ENCODE results near the gene EXOC2.

EXOC2 gene

GRCh38 chr6:686497-686896, 6.4 kb downstream of the EXOC2 start:
- H3K27ac ChIP-seq = no peak overlapping the region

GRCh38 chr6:684831-685636, 7.9 kb downstream of the EXOC2 start:
- H3K27ac ChIP-seq = no peak overlapping the region
- TF ChIP-seq CTCF (conservative IDR thresholded peaks at IDR 0.05) = no peak

More at GRCh38 chr6:686497-686896, 6.4 kb downstream of the EXOC2 start:
- peak; percentile 39 for TF ChIP-seq CTCF (conservative IDR thresholded peaks at IDR 0.05)

- TF ChIP-seq CTCF (conservative IDR thresholded peaks at IDR 0.05) = no peak
- H3K27ac ChIP-seq = no peak overlapping the region
Observed at GRCh38 chr6:683742-684440, 9.0 kb downstream of the EXOC2 start.

GRCh38 chr6:680666-681340, 12.1 kb downstream of the EXOC2 start:
- TF ChIP-seq CTCF (conservative IDR thresholded peaks at IDR 0.05) = no peak
- no peak overlapping the region for H3K27ac ChIP-seq

- H3K27ac ChIP-seq = no peak overlapping the region
- TF ChIP-seq CTCF (conservative IDR thresholded peaks at IDR 0.05) = no peak
Observed at GRCh38 chr6:680251-680650, 12.7 kb downstream of the EXOC2 start.

GRCh38 chr6:679282-679681, 13.7 kb downstream of the EXOC2 start:
- no peak for TF ChIP-seq CTCF (conservative IDR thresholded peaks at IDR 0.05)
- no peak overlapping the region for H3K27ac ChIP-seq

- no peak overlapping the region for H3K27ac ChIP-seq
- no peak for TF ChIP-seq CTCF (conservative IDR thresholded peaks at IDR 0.05)
Observed at GRCh38 chr6:678520-678919, 14.4 kb downstream of the EXOC2 start.

Measured in VCaP (cell line).